RWPE2 (cell line): ENCODE measurements around the gene RSRC1.

Experiments used
- ATAC-seq: fragments of 200-7000 bp; cut with Tn5 transposase; 3 replicates; pipeline ENCODE4 v1.9.1; 2021; ENCODE audit warnings: low read depth
- DNase-seq: peaks from one replicate; pipeline ENCODE4 v3.0.0-alpha.2; 2020; ENCODE audit warnings: low spot score
- H3K27ac ChIP-seq: fragments of 450-650 bp; 2 replicates; pipeline ENCODE4 v1.5.1; 2017; ENCODE audit warnings: mild to moderate bottlenecking; ENCODE audit not compliant: poor library complexity, severe bottlenecking
- H3K27me3 ChIP-seq: fragments of 250-450 bp; sonication (Bioruptor Pico); 2 replicates; pipeline ENCODE4 v1.5.1; 2021; ENCODE audit warnings: mild to moderate bottlenecking, moderate library complexity; ENCODE audit not compliant: insufficient read depth, poor library complexity, severe bottlenecking
- H3K36me3 ChIP-seq: fragments of 250-450 bp; sonication (Bioruptor Pico); 2 replicates; pipeline ENCODE4 v1.5.1; 2020; ENCODE audit warnings: low read depth, mild to moderate bottlenecking, moderate library complexity
- H3K4me1 ChIP-seq: fragments of 250-450 bp; sonication (Bioruptor Pico); 2 replicates; pipeline ENCODE4 v1.5.1; 2021; ENCODE audit warnings: mild to moderate bottlenecking, moderate library complexity; ENCODE audit not compliant: insufficient read depth, poor library complexity, severe bottlenecking
- H3K4me3 ChIP-seq: fragments of 250-450 bp; sonication (Bioruptor Pico); 2 replicates; pipeline ENCODE4 v1.5.1; 2021; ENCODE audit warnings: mild to moderate bottlenecking, moderate library complexity; ENCODE audit not compliant: severe bottlenecking
- H3K9me3 ChIP-seq: fragments of 250-450 bp; sonication (Bioruptor Pico); 2 replicates; pipeline ENCODE4 v1.5.1; 2021; ENCODE audit warnings: mild to moderate bottlenecking, moderate library complexity; ENCODE audit not compliant: severe bottlenecking
- TF ChIP-seq, protein P1 (sequence below): fragments of 450-650 bp; IDR thresholded peaks from one replicate; pipeline ENCODE4 v1.5.1; 2017; ENCODE audit warnings: mild to moderate bottlenecking, moderate library complexity; ENCODE audit not compliant: poor library complexity, severe bottlenecking

RSRC1 gene

DNA sequence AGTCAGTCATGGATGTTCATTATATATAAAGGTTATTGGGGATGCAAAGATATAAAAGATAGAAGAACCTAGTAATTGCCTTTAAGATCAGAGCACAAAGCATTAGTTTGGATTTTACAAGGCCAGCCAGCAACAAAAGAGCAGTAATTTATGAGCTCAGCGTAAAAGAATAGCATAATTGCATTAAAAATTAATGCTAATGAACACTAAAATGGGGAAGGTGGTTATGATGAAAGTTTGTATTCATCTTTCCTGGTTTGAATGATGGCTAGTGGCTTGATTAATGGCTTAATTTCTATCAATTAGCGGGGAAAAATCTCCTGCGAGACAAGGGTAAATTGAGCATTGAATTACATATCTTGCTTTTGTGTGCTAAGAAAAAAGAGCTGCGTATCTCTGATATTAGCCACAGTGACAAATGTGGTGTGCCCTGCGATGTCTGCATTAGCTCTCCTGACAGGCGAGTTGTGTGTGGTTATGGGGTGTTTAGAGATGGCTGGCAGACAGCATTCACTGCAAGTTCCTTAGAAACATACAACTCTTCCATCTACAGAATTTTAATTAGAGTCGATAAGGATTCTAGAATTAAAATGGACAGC is 418.3 kb downstream of the RSRC1 start:
- ATAC-seq (no peak), DNase-seq (no peak)
- Histone ChIP-seq H3K4me3 (no peak overlapping the region), H3K27ac (no peak overlapping the region), H3K27me3 (no peaks in the 10 kb centered on the region), H3K36me3 (no peaks in the 10 kb centered on the region), H3K4me1 (no peaks in the 10 kb centered on the region), H3K9me3 (no peaks in the 10 kb centered on the region)
- TF ChIP-seq, protein P1, sequence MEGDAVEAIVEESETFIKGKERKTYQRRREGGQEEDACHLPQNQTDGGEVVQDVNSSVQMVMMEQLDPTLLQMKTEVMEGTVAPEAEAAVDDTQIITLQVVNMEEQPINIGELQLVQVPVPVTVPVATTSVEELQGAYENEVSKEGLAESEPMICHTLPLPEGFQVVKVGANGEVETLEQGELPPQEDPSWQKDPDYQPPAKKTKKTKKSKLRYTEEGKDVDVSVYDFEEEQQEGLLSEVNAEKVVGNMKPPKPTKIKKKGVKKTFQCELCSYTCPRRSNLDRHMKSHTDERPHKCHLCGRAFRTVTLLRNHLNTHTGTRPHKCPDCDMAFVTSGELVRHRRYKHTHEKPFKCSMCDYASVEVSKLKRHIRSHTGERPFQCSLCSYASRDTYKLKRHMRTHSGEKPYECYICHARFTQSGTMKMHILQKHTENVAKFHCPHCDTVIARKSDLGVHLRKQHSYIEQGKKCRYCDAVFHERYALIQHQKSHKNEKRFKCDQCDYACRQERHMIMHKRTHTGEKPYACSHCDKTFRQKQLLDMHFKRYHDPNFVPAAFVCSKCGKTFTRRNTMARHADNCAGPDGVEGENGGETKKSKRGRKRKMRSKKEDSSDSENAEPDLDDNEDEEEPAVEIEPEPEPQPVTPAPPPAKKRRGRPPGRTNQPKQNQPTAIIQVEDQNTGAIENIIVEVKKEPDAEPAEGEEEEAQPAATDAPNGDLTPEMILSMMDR: no peak

DNA sequence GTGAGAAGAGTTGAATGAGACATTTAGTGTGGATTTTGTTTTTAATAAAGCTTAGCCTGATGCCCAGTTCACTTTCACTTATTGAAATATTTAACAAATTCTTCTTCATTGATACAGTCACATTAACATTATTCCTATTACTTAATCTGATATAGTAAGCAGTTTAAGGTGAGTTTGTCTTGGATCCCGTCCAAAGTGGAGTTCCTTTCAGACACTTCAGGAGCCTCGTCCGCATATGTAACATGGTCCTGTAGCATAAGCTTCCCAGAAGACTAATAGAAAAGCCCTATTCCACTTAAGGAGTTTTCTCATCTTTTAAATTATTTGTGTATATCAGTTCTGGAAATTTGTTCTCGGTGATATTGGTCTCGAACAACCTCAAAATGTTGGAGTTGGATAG is 421.4 kb downstream of the RSRC1 start:
- no peaks in the 10 kb centered on the region for H3K9me3 ChIP-seq
- no peaks in the 10 kb centered on the region for H3K36me3 ChIP-seq
- H3K27me3 ChIP-seq: no peaks in the 10 kb centered on the region
- DNase-seq (no peak), ATAC-seq (0 out of 3 replicates have a peak, but pooled peaks have one; percentile 35)
- H3K27ac ChIP-seq: no peak overlapping the region
- no peak overlapping the region for H3K4me3 ChIP-seq
- H3K4me1 ChIP-seq: no peaks in the 10 kb centered on the region
- TF ChIP-seq, protein P1: no peak

DNA sequence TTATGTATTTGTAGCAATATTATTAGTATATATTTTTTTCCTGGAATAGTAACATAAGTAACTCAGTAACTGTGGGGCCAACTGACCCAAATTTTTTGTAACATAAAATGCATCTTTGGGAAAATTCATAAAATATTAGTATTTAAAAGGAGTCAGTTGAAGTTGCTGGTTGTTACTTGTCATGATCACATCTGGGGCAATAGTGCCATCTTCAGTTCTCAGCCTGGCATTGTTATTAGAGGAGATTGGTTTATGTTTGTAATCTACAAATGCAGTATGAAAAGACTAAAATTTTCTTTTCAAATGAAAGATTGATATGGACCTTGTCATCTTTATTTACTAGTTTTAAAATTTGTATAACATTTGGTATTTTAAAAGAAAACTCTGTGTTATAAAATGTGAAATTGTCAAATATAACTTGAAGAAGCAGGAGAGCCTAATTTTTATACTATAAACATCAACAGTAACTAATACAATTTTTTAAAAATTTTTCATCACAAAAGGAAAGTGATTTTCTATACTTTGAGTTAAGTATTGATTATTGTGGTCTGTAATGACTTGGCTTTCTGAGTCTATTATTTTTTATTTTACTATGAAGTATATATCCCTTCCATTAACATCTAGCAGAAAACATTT is 422.3 kb downstream of the RSRC1 start:
- Histone ChIP-seq H3K36me3 (no peaks in the 10 kb centered on the region), H3K4me3 (no peak overlapping the region), H3K4me1 (no peaks in the 10 kb centered on the region), H3K27me3 (no peaks in the 10 kb centered on the region), H3K9me3 (no peaks in the 10 kb centered on the region), H3K27ac (no peak overlapping the region)
- DNase-seq (no peak), ATAC-seq (0 out of 3 replicates have a peak, but pooled peaks have one; percentile 42)
- TF ChIP-seq, protein P1: peak; percentile 82

DNA sequence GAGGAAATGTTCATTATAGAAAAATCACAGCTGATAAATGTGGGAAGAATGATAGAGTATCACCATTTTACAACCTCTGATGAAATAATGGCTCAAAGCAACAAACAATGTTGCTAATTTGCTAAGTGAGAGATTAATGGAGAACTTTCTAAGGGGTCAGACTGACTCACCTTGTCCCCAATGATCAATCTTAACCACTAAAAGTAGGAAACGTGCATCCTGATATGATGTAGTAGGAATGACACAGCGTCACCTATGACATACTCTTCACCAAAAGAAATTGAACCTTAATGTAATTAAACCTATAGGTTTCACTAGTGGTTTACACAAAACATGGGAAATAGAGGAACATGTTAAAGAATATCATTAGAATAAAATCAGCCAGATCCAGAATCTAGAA is 426.0 kb downstream of the RSRC1 start:
- no peak overlapping the region for H3K4me3 ChIP-seq
- no peaks in the 10 kb centered on the region for H3K36me3 ChIP-seq
- ATAC-seq (no peak), DNase-seq (no peak)
- H3K4me1 ChIP-seq: no peaks in the 10 kb centered on the region
- no peak overlapping the region for H3K27ac ChIP-seq
- TF ChIP-seq, protein P1: no peak
- no peaks in the 10 kb centered on the region for H3K27me3 ChIP-seq
- H3K9me3 ChIP-seq: no peaks in the 10 kb centered on the region
